Thymus (tissue), 11 donors: Measurements from ENCODE around the gene TFR2. TPM values are rescaled to one million over a fixed set of nuclear protein-coding genes. Genes with fewer than 3 reads are reported as not detected.

Experiments
- DNase-seq, 9 donors: peaks; one replicate each; pipeline ENCODE4 v3.0.0-alpha.2; 2013; ENCODE audit warnings: low spot score in 9 of 9, low read depth in 6 of 9, missing footprints in 1 of 9
- H3K27ac ChIP-seq, 2 donors: one replicate each; pipeline ENCODE4 v1.5.1; 2013; ENCODE audit warnings: control low read depth in 1 of 2, low read depth in 1 of 2, low read length in 1 of 2, mild to moderate bottlenecking in 1 of 2, moderate library complexity in 1 of 2
- H3K27me3 ChIP-seq, 2 donors: one replicate each; pipeline ENCODE4 v1.5.1; 2013; ENCODE audit warnings: low read length in 1 of 2; ENCODE audit not compliant: control insufficient read depth in 2 of 2, insufficient read depth in 1 of 2
- H3K36me3 ChIP-seq, 2 donors: one replicate each; pipeline ENCODE4 v1.5.1; 2013; ENCODE audit warnings: low read length in 1 of 2, mild to moderate bottlenecking in 1 of 2, moderate library complexity in 1 of 2; ENCODE audit not compliant: control insufficient read depth in 2 of 2, insufficient read depth in 2 of 2
- H3K4me1 ChIP-seq, 2 donors: one replicate each; pipeline ENCODE4 v1.5.1; 2013; ENCODE audit warnings: low read length in 2 of 2; ENCODE audit not compliant: control insufficient read depth in 2 of 2, insufficient read depth in 2 of 2
- H3K4me3 ChIP-seq, 2 donors: one replicate each; pipeline ENCODE4 v1.5.1; 2013; ENCODE audit warnings: low read length in 2 of 2, control low read depth in 1 of 2, mild to moderate bottlenecking in 1 of 2
- H3K9me3 ChIP-seq, 2 donors: one replicate each; pipeline ENCODE4 v1.5.1; 2013; ENCODE audit warnings: low read length in 1 of 2, mild to moderate bottlenecking in 1 of 2; ENCODE audit not compliant: control insufficient read depth in 2 of 2, insufficient read depth in 1 of 2
- WGBS: extraction: QIAGEN DNeasy Blood & Tissue Kit; methylation state at CpG from one replicate; pipeline ENCODE4 v1.1.7; 2013; 5-methylcytosine and 5-hydroxymethylcytosine counted together
- polyA plus RNA-seq: library from polyadenylated mRNA; stranded (reverse); fragments of 200-250 nt; gene quantifications from one replicate; pipeline ENCODE4 v1.2.3, GENCODE V29; 2013
- total RNA-seq: library from RNA; stranded (reverse); fragments of 120-200 nt; gene quantifications from one replicate; pipeline ENCODE4 v1.2.4, GENCODE V29; 2013
- donor health status: healthy.

The TFR2 gene
- total and polyA plus RNA-seq, 2 donors, result 0.80 to 1.0 TPM

- 91% methylated on average over 4 of the region's 4 CpGs for WGBS
Observed at GRCh38 chr7:100598425-100598824, 42.9 kb downstream of the TFR2 start.

DNA sequence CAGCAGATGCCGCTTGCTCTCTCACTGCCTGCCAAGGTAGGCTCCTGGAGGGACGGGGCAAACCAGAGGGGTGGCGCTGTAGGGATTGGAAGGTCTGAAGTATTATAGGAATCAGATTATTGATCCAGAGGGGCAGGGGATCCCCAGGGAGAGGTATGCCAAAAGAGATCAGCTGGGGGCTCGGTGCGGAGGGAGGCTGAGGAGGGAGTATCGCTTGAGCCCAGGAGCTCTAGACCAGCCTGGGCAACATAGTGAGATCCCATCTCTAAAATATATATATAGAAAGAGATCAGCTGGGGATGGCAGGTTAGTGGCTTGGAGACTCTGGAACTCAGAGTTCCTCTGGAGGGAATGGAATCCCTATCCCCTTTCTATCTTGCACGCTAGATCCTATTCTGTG lies 46.2 kb downstream of the TFR2 start:
- Histone ChIP-seq H3K27ac (no peak overlapping the region), H3K4me3 (no peak overlapping the region), H3K27me3 (peaks cover 3 to 16% of the 10 kb centered on the region in 2 donors), H3K36me3 (no peaks in the 10 kb centered on the region), H3K9me3 (no peaks in the 10 kb centered on the region), H3K4me1 (no peaks in the 10 kb centered on the region)
- no peak for DNase-seq
- WGBS, result 98% methylated on average over 7 of the region's 7 CpGs

More at GRCh38 chr7:100598425-100598824, 42.9 kb downstream of the TFR2 start:
- Histone ChIP-seq H3K4me1 (peaks cover 0 to 7% of the 10 kb centered on the region in 2 donors), H3K27me3 (peaks cover 0 to 14% of the 10 kb centered on the region in 2 donors), H3K4me3 (no peak overlapping the region), H3K36me3 (no peaks in the 10 kb centered on the region), H3K27ac (no peak overlapping the region), H3K9me3 (no peaks in the 10 kb centered on the region)
- no peak for DNase-seq

GRCh38 chr7:100591596-100591995 lies 49.8 kb downstream of the TFR2 start:
- H3K9me3 ChIP-seq, result no peaks in the 10 kb centered on the region
- H3K36me3 ChIP-seq, result no peaks in the 10 kb centered on the region
- 96% methylated on average over 17 of the region's 17 CpGs for WGBS
- no peak overlapping the region for H3K27ac ChIP-seq
- DNase-seq, result no peak
- H3K4me3 ChIP-seq, result no peak overlapping the region
- peaks cover 0 to 8% of the 10 kb centered on the region in 2 donors for H3K4me1 ChIP-seq
- H3K27me3 ChIP-seq, result peaks cover 4 to 35% of the 10 kb centered on the region in 2 donors

GRCh38 chr7:100590077-100590737 lies 51.1 kb downstream of the TFR2 start:
- 59% methylated on average over 20 of the region's 20 CpGs for WGBS
- no peak overlapping the region for H3K4me3 ChIP-seq
- no peak for DNase-seq
- no peak overlapping the region for H3K27ac ChIP-seq
- peaks cover 4 to 35% of the 10 kb centered on the region in 2 donors for H3K27me3 ChIP-seq
- no peaks in the 10 kb centered on the region for H3K9me3 ChIP-seq
- H3K36me3 ChIP-seq, result no peaks in the 10 kb centered on the region
- peaks cover 0 to 11% of the 10 kb centered on the region in 2 donors for H3K4me1 ChIP-seq

DNA sequence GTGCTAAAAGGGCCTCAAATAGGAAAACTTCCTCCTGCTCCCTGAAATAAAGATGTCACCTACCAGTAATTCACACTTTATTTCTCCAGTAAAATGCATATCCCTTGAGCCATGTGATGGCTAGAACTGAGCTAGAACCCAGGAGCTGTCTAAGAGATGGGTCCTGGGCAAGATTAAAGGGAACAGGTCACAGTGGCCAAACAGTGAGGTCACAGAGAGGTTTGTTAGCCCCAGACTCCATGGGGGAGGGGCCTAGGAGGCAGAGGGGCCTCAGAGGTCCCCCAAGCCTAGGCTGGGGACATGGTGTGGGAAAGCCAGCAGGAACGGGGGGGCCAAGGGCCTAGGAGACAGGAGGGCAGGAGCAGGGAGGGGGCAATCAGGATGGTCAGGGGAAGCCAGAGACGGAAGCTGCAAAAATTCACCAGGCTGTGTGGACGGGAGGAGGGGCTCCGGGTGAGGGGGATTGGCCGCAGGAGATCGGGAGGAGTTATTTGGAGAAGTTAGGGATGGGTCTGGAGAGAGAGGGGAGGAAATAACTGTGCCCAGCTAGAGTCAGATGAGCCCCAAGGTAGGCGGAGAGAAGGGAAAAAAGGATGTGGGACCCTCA lies 51.9 kb downstream of the TFR2 start:
- peaks cover 2 to 19% of the 10 kb centered on the region in 2 donors for H3K4me1 ChIP-seq
- H3K27me3 ChIP-seq, result peaks cover 4 to 35% of the 10 kb centered on the region in 2 donors
- H3K36me3 ChIP-seq, result no peaks in the 10 kb centered on the region
- H3K4me3 ChIP-seq, result no peak overlapping the region
- H3K9me3 ChIP-seq, result no peaks in the 10 kb centered on the region
- WGBS, result 81% methylated on average over 7 of the region's 7 CpGs
- no peak for DNase-seq
- H3K27ac ChIP-seq, result no peak overlapping the region

DNA sequence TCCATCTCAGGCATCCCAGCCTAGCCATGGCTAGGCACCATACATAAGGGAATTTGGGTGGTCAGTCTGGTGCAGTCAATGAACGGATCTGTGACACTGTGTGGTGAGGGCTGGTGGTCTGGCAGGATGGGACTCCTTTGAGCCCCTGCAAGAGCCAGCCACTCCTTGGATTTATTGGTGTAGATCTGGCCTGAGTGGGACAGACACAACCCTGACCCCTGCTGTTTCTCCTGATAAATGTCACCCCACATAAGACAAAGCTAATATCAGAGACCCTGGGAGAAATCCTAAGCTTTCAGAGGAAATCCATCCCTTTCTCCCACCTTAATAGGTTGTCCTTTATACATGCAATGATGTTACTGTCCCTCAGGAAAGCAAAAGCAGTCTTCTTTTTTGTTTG lies 52.9 kb downstream of the TFR2 start:
- Histone ChIP-seq H3K36me3 (no peaks in the 10 kb centered on the region), H3K27ac (no peak overlapping the region), H3K4me1 (peaks cover 4 to 28% of the 10 kb centered on the region in 2 donors), H3K27me3 (peaks cover 4 to 35% of the 10 kb centered on the region in 2 donors), H3K9me3 (no peaks in the 10 kb centered on the region), H3K4me3 (no peak overlapping the region)
- no peak for DNase-seq
- WGBS, result 85% methylated on average over 1 of the region's 1 CpG

DNA sequence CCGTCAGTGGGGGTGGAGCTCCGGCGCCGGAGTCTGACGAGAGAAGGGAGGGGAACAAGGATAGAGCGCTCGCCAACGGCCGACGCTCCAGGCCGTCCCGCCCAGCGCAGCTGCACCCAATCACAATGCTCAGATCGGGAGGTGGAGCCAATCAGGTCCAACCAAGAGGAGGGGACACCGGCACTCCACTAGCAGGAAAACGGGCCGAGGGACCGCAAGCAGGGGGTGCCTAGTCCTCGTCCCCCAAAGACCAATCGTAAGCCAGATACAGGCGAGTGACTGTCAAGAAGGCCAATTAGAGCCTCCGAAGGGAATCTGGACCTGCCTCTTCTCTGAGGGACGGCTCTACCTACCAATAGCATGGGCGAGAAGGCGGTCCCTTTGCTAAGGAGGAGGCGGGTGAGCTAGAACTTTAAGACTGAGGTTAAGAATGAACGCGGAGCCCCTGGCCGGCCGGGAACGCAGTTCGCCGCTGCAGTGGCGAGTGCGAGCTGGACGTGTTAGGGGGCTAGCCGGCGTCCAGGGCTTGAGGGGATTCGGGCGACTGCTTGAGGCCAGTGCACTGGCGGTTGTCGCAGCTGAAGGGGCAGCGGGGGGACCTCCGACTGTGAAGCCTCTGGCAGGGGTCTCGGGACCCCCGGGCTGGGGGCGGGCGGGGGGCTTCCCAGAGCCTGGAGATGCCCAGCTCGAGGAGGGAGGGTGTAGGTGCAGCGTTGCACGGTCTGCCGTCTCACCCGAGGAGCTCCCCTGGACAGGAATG lies 54.9 kb downstream of the TFR2 start, which contains the start of gene FBXO24:
FBXO24 (plus strand) TSS at position 63 of the 760 bp plus-strand sequence; CDS start at position 361, 298 bp downstream.
- no peaks in the 10 kb centered on the region for H3K9me3 ChIP-seq
- H3K27ac ChIP-seq, result peak within 1 kb of the TSS; percentile 93 to 99
- WGBS, result under 1% methylated on average over 53 of the region's 53 CpGs
- H3K4me1 ChIP-seq, result peaks cover 15 to 44% of the 10 kb centered on the region in 2 donors
- peaks cover 15% of the 10 kb centered on the region in 2 donors for H3K36me3 ChIP-seq
- peak within 1 kb of the TSS; percentile 91 to 99 for H3K4me3 ChIP-seq
- H3K27me3 ChIP-seq, result peaks cover 4 to 32% of the 10 kb centered on the region in 2 donors
- DNase-seq, result peak; percentile 98 to 100 (median 100)

DNA sequence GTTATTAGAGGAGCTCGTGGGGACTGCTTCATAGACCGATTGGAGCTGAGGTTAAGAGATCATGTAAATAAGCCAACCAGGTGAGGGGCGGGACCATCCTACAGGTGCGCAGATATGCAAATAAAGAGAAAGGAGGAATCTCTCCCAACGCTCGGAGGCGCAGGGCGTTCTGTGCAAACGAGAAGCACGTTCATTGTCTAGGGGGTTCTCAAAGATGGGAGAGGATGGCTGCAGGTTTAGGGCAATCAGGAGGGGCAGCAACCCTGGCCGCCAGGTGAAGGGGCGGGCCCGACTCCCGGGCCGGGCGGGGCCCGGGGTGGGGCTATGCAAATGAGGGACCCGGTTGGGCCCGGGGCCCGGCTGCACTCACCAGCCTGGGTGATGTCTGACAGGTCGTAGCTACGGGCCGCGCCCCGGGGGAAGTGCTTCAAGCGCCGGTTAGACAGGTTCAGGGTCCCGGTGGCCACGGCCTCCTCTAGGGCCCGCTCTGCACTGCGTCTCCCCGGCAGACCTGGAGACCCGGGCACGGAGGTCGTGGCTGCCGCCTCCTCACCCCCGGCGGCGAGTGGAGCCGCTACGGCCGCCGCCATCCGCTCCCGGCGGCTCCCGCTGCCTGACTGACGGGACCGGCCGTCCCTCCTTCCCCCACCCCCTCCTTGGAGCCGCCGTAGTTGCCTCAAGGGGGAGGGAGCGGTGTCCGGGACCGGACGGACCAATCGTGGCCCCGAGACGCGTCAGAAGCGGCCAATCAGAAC lies 55.7 kb downstream of the TFR2 start, which contains the start of gene LRCH4:
LRCH4 (minus strand) TSS at position 619 of the 755 bp plus-strand sequence; CDS start at position 590, 29 bp downstream.
- peaks cover 3 to 24% of the 10 kb centered on the region in 2 donors for H3K27me3 ChIP-seq
- H3K27ac ChIP-seq, result peak within 1 kb of the TSS; percentile 93 to 99
- H3K4me3 ChIP-seq, result peak within 1 kb of the TSS; percentile 91 to 99
- peak in 3 of 9 donors; percentile 50 to 61 (median 59) for DNase-seq
- H3K36me3 ChIP-seq, result peaks cover 22 to 23% of the 10 kb centered on the region in 2 donors
- H3K9me3 ChIP-seq, result no peaks in the 10 kb centered on the region
- WGBS, result under 1% methylated on average over 61 of the region's 61 CpGs
- peaks cover 15 to 44% of the 10 kb centered on the region in 2 donors for H3K4me1 ChIP-seq
